DMS53 treated with DMSO at 0.1 percent for 48 hours (cell line): ENCODE measurements around the gene ABHD18.
A peak's percentile ranks its signal among the peaks of the same experiment; 100 is the strongest.
"Not testable (repeated sequence)": the region's sequence is repeated elsewhere in the genome, so short reads cannot be mapped to it uniquely, and the experiment has no call there.

Experiments
- DNase-seq: peaks from one replicate; lab custom pipeline; 2025; ENCODE audit not compliant: unreplicated experiment; lab: John Stamatoyannopoulos, UW

ABHD18 gene

GRCh38 chr4:127965062-127965802, at the start of gene ABHD18, which contains the start of gene MFSD8:
TSS of gene ABHD18 (plus strand) at chr4:127965406. CDS start at chr4:127982956, 17,550 bp downstream.
TSS of gene MFSD8 (minus strand) at chr4:127965173. CDS start at chr4:127965133, 40 bp downstream.
- peak; percentile 90 for DNase-seq

- no peak for DNase-seq
Measured at GRCh38 chr4:127916512-127916911, 48.7 kb upstream of the ABHD18 start.

GRCh38 chr4:127917151-127917550, 48.1 kb upstream of the ABHD18 start:
- no peak for DNase-seq

- no peak for DNase-seq
Measured at GRCh38 chr4:127920521-127920920, 44.7 kb upstream of the ABHD18 start.

- no peak for DNase-seq
Measured at GRCh38 chr4:127922226-127922625, 43.0 kb upstream of the ABHD18 start.

GRCh38 chr4:127925720-127926119, 39.5 kb upstream of the ABHD18 start:
- DNase-seq, result not testable (repeated sequence)

- no peak for DNase-seq
Measured at GRCh38 chr4:127930175-127930574, 35.0 kb upstream of the ABHD18 start.

GRCh38 chr4:127931836-127932235, 33.4 kb upstream of the ABHD18 start:
- not testable (repeated sequence) for DNase-seq

GRCh38 chr4:127936974-127937373, 28.2 kb upstream of the ABHD18 start:
- DNase-seq, result no peak

GRCh38 chr4:127957105-127957504, 8.1 kb upstream of the ABHD18 start:
- no peak for DNase-seq

- DNase-seq, result no peak
Measured at GRCh38 chr4:127959794-127960193, 5.4 kb upstream of the ABHD18 start.

- not testable (repeated sequence) for DNase-seq
Measured at GRCh38 chr4:127963633-127964398, 1.4 kb upstream of the ABHD18 start.

- DNase-seq, result not testable (repeated sequence)
Measured at GRCh38 chr4:127964426-127965061, 662 bp upstream of the ABHD18 start.

GRCh38 chr4:127965803-127966175, 583 bp downstream of the ABHD18 start:
- no peak for DNase-seq

- DNase-seq, result no peak
Measured at GRCh38 chr4:127967141-127967775, 2.1 kb downstream of the ABHD18 start.

GRCh38 chr4:127968586-127968985, 3.4 kb downstream of the ABHD18 start:
- DNase-seq, result no peak

GRCh38 chr4:127970925-127971324, 5.7 kb downstream of the ABHD18 start:
- DNase-seq, result not testable (repeated sequence)

- peak; percentile 55 for DNase-seq
Measured at GRCh38 chr4:127975121-127975770, 10.0 kb downstream of the ABHD18 start.

- no peak for DNase-seq
Measured at GRCh38 chr4:127978930-127979329, 13.7 kb downstream of the ABHD18 start.

GRCh38 chr4:127982445-127982844, 17.2 kb downstream of the ABHD18 start:
- DNase-seq, result no peak

GRCh38 chr4:127985989-127986388, 20.8 kb downstream of the ABHD18 start:
- DNase-seq, result no peak
